Left lung (tissue), 10 donors: ENCODE results near the gene NACC1. TPM values are rescaled to one million over a fixed set of nuclear protein-coding genes. Genes with fewer than 3 reads are reported as not detected.

ENCODE experiments used
- ATAC-seq: fragments of 200-7000 bp; cut with Tn5 transposase; one replicate; pipeline ENCODE4 v1.9.1; 2020; ENCODE audit warnings: moderate library complexity
- DNase-seq, 4 donors: peaks; one replicate each; pipeline ENCODE4 v3.0.0-alpha.2; 2013 to 2020
- H3K27ac ChIP-seq, 2 donors: fragments of 200-600 bp; sonication (generic) in 1 of 2; one replicate each; pipeline versions ENCODE4 v1.5.0 to v1.8.0; 2020 to 2021
- H3K27me3 ChIP-seq, 2 donors: fragments of 200-600 bp; sonication (generic) in 1 of 2; one replicate each; pipeline versions ENCODE4 v1.5.0 to v1.8.0; 2020 to 2021
- H3K36me3 ChIP-seq, 2 donors: fragments of 200-600 bp; sonication (generic) in 1 of 2; one replicate each; pipeline versions ENCODE4 v1.5.0 to v1.8.0; 2020 to 2021
- H3K4me1 ChIP-seq, 2 donors: fragments of 200-600 bp; one replicate each; pipeline ENCODE4 v1.8.0; 2021
- H3K4me3 ChIP-seq, 2 donors: fragments of 200-600 bp; sonication (generic) in 1 of 2; one replicate each; pipeline versions ENCODE4 v1.5.0 to v1.8.0; 2020 to 2021; ENCODE audit warnings: mild to moderate bottlenecking in 1 of 2
- H3K9me3 ChIP-seq, 2 donors: fragments of 200-600 bp; sonication (generic) in 1 of 2; one replicate each; pipeline versions ENCODE4 v1.5.0 to v1.8.0; 2020 to 2021
- intact Hi-C, 2 donors: fragments of 100-400 bp; cut with DNase I; formaldehyde crosslinking; loops; one replicate each; pipeline versions ENCODE4 v1.11.2 to v1.14.2; 2022
- polyA plus RNA-seq, 6 donors: library from polyadenylated mRNA; unstranded; fragments of 120-200 nt; gene quantifications; one replicate each; pipeline ENCODE4 v1.2.1, GENCODE V29; 2013; ENCODE audit not compliant: insufficient read length in 6 of 6
- total RNA-seq, 2 donors: library from RNA; stranded (reverse); fragmentation: NEBNext Ultra II Directional; extraction: Animal tissue kit (Norgen Biotek cat#: 25700); gene quantifications; one replicate each; pipeline ENCODE4 v1.2.1, GENCODE V29; 2021
- TF ChIP-seq, protein P1 (sequence below), 2 donors: fragments of 200-600 bp; sonication (generic) in 1 of 2; IDR thresholded peaks; one replicate each; pipeline versions ENCODE4 v1.5.0 to v1.8.0; 2021; ENCODE audit warnings: antibody characterized with exemption in 2 of 2
- donor health status: DM: no; HTN: yes; CAD: no.
- donor health status: DM: no; HTN: no; CAD: no.

The NACC1 gene
- total and polyA plus RNA-seq, 8 donors: 14.9 to 92.5 (median 21.1) TPM

DNA sequence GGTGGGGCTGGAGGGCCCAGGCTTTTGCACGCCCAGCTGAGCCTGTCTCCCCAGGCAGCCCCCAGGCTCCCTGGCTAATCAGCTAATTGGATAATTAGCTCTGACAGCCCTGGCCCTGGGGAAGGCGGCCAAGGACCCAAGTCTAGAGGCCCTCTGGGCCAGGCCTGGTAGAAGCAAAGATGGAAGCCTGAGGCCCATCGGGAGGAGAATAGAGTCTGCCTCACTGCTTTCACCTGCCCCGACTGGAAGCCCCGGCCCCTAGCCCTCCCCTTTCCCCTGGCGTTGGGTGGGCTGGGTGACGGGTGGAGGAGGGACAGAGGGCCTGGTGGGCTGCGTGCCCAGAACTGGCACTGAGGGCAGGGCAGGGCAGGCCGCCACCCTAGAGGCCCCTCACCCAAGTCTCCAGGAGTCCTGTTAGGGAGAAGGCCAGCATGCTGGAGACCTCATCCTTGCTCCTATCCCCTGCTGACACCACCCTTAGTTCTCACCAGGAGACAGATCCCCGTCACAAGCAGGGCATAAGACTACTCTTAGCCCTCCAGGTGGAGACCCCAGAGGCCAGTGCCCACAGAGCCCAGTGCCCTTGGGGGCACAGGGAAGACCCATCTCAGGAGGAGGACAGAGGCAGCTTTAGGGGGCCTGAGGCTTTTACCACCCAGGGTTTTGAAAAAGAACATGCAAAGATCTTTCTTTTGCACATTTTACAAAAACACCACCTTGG is 27.4 kb upstream of the NACC1 start:
- intact Hi-C loops: loop anchor here (5.0 to 10.0 kb wide), 2 partner anchors 103 to 106 kb away; no protein-coding TSS in a partner anchor
- Histone ChIP-seq H3K9me3 (no peaks in the 10 kb centered on the region), H3K27ac (peak overlapping the region; percentile 28 to 85), H3K36me3 (peaks cover 0 to 24% of the 10 kb centered on the region in 2 donors), H3K4me1 (peaks cover 37 to 40% of the 10 kb centered on the region in 2 donors), H3K4me3 (no peak overlapping the region), H3K27me3 (peaks cover 0 to 5% of the 10 kb centered on the region in 2 donors)
- ATAC-seq: no peak
- DNase-seq: peak in 1 of 4 donors; percentile 66
- TF ChIP-seq, protein P1, sequence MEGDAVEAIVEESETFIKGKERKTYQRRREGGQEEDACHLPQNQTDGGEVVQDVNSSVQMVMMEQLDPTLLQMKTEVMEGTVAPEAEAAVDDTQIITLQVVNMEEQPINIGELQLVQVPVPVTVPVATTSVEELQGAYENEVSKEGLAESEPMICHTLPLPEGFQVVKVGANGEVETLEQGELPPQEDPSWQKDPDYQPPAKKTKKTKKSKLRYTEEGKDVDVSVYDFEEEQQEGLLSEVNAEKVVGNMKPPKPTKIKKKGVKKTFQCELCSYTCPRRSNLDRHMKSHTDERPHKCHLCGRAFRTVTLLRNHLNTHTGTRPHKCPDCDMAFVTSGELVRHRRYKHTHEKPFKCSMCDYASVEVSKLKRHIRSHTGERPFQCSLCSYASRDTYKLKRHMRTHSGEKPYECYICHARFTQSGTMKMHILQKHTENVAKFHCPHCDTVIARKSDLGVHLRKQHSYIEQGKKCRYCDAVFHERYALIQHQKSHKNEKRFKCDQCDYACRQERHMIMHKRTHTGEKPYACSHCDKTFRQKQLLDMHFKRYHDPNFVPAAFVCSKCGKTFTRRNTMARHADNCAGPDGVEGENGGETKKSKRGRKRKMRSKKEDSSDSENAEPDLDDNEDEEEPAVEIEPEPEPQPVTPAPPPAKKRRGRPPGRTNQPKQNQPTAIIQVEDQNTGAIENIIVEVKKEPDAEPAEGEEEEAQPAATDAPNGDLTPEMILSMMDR (IDR thresholded peaks at IDR 0.05): no peak

DNA sequence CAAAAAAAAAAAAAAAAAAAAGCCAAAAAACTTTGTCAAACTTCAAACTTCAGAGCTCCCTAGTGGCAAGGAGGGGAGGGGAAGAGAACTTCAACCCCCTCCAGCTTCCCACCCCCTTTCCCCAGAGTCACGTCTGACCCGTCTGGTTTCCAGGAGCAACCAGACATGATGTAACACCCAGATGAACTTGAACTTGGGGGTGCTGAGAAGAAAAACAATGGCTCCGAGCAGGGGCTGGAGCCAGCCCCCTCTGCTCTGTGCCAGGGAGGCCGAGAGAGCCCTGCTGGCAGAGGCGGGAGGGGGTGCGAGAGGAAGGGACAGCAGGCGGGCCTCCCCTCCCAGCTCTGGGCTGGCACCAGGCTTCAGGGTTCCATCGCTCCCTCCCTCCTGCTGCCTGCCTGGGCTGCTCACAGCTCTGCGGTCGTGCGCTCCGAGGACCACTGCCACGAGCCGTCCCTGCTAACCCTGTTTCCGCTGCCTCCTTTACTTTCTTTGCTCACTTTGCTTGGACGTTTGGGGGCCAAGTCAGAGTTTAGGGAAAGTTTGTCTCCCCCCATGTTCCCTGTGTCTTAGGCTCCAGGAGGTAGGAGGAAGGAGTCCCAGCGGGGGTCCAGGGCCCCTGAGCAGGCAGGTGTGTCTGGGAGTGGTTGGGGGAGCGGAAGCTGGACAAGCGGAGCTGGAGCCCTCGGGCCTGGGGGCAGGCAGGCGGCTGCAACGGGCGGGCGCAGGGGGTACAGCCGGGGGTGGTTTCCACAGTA is 26.5 kb upstream of the NACC1 start:
- H3K36me3 ChIP-seq: peaks cover 0 to 24% of the 10 kb centered on the region in 2 donors
- no peak overlapping the region for H3K4me3 ChIP-seq
- H3K27ac ChIP-seq: peak overlapping the region; percentile 49 to 85
- DNase-seq: peak in 3 of 4 donors; percentile 72 to 95 (median 88)
- peaks cover 36 to 41% of the 10 kb centered on the region in 2 donors for H3K4me1 ChIP-seq
- H3K27me3 ChIP-seq: peaks cover 0 to 9% of the 10 kb centered on the region in 2 donors
- H3K9me3 ChIP-seq: no peaks in the 10 kb centered on the region
- TF ChIP-seq, protein P1 (IDR thresholded peaks at IDR 0.05): no peak
- ATAC-seq: peak; percentile 43
- intact Hi-C loops: loop anchor here (5.0 to 10.0 kb wide), 2 partner anchors 104 to 107 kb away; no protein-coding TSS in a partner anchor

DNA sequence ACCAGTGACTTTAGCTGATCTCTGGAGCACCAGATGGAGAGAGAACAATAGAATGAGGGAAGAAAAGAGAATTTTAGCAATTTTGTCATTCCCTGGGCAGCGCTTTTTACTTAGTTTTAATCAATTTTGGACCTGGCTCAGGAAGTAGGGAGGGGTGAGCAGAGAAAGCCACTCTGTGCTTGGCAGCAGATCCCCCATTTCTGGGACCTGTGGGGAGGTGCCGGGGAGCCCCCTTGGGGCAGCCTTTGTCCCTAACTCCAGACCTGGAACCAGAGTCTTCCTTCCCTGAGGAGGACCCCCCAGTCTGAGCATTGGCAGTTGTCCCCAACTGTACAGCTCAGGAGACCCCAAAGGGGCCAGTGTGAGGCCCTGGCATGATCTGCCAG is 25.9 kb upstream of the NACC1 start:
- Histone ChIP-seq H3K9me3 (no peaks in the 10 kb centered on the region), H3K27ac (peak overlapping the region; percentile 49 to 85), H3K4me3 (no peak overlapping the region), H3K36me3 (peaks cover 0 to 24% of the 10 kb centered on the region in 2 donors), H3K4me1 (peaks cover 36 to 47% of the 10 kb centered on the region in 2 donors), H3K27me3 (peaks cover 0 to 12% of the 10 kb centered on the region in 2 donors)
- TF ChIP-seq, protein P1 (IDR thresholded peaks at IDR 0.05): no peak
- intact Hi-C loops: loop anchor here (5.0 to 10.0 kb wide), 2 partner anchors 105 to 107 kb away; no protein-coding TSS in a partner anchor
- ATAC-seq (no peak), DNase-seq (no peak)

DNA sequence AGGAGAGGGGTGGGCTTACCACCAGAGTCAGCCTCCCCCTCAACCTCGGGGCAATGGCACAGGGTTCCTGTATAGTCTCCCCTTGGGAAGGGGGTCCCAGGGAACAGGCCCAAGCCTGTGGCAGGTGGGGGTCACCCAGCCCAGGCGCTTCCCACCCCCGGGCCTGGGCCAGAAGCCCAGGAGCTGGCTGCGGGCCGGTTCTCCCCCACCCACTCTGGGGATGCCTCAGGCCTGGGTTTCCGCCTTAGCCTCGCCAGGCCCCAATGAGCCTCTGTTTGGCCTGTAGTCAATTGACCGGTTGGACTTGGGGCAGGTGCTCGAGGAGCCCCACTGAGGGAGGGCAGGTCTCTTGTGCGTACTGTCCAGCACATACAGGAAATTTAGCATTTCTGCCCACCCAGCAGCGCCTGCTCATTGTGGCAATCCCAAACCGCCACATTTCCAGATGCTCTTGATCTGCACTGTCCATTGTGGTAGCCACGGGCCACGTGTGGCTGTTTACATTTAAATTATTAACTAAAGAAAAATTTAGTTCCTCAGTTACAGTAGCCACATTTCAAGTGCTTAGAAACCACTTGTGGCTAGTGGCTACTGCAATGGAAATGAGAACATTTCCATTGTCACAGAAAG is 25.3 kb upstream of the NACC1 start:
- Histone ChIP-seq H3K27ac (peak overlapping the region; percentile 49 to 85), H3K27me3 (peaks cover 0 to 12% of the 10 kb centered on the region in 2 donors), H3K36me3 (peaks cover 0 to 24% of the 10 kb centered on the region in 2 donors), H3K4me3 (no peak overlapping the region), H3K9me3 (no peaks in the 10 kb centered on the region), H3K4me1 (peaks cover 36 to 52% of the 10 kb centered on the region in 2 donors)
- DNase-seq: peak in 1 of 4 donors; percentile 69
- intact Hi-C loops: loop anchor here (5.0 to 10.0 kb wide), 2 partner anchors 105 to 108 kb away; no protein-coding TSS in a partner anchor
- TF ChIP-seq, protein P1 (IDR thresholded peaks at IDR 0.05): no peak
- peak; percentile 10 for ATAC-seq
